Uterus (tissue), 4 donors: ENCODE data around the gene IFI44. TPM values are rescaled to one million over a fixed set of nuclear protein-coding genes. Genes with fewer than 3 reads are reported as not detected.

Source experiments
- DNase-seq, 2 donors: peaks; one replicate each; pipeline ENCODE4 v3.0.0-alpha.2; 2019 to 2020
- H3K27ac ChIP-seq, 2 donors: fragments of 200-600 bp; sonication (generic); 1 replicate in 1 of 2; 2 replicates in 1 of 2; pipeline ENCODE4 v1.5.1; 2016 to 2018
- H3K27me3 ChIP-seq, 2 donors: fragments of 200-600 bp; sonication (generic); one replicate each; pipeline ENCODE4 v1.5.1; 2018 to 2019; ENCODE audit warnings: control low read depth in 1 of 2
- H3K36me3 ChIP-seq, 2 donors: fragments of 200-600 bp; sonication (generic); one replicate each; pipeline ENCODE4 v1.5.1; 2019; ENCODE audit warnings: control low read depth in 1 of 2
- H3K4me1 ChIP-seq, 2 donors: fragments of 200-600 bp; sonication (generic); one replicate each; pipeline ENCODE4 v1.5.1; 2018 to 2019; ENCODE audit warnings: control low read depth in 1 of 2
- H3K4me3 ChIP-seq, 2 donors: fragments of 200-600 bp; sonication (generic); 1 replicate in 1 of 2; 2 replicates in 1 of 2; pipeline ENCODE4 v1.5.1; 2018 to 2019; ENCODE audit warnings: mild to moderate bottlenecking in 1 of 2
- H3K9me3 ChIP-seq, 2 donors: fragments of 200-600 bp; sonication (generic); one replicate each; pipeline ENCODE4 v1.5.1; 2019; ENCODE audit warnings: control low read depth in 1 of 2
- POLR2A ChIP-seq, 2 donors: fragments of 450-650 bp; IDR thresholded peaks; one replicate each; pipeline ENCODE4 v1.6.1; 2016; ENCODE audit warnings: antibody characterized with exemption in 2 of 2, mild to moderate bottlenecking in 1 of 2, moderate library complexity in 1 of 2
- intact Hi-C: fragments of 100-400 bp; cut with DNase I; formaldehyde crosslinking; loops from one replicate; pipeline ENCODE4 v1.15.1; 2023; ENCODE audit warnings: low total_unique reads
- total RNA-seq, 4 donors: library from RNA; depleted of rRNA in 3 of 4; stranded (reverse); fragments of >200 nt in 3 of 4; gene quantifications; one replicate each; pipeline versions ENCODE4 v1.1.0 to v1.2.4, GENCODE V29; 2014 to 2023
- TF ChIP-seq, protein P1 (sequence below), 4 experiments: fragments of 200-600 bp in 2 of 4; fragments of 450-650 bp in 2 of 4; sonication (generic) in 2 of 4; IDR thresholded peaks; one replicate each; pipeline ENCODE4 v1.5.1; 2016 to 2019; ENCODE audit warnings: antibody characterized with exemption in 4 of 4, mild to moderate bottlenecking in 2 of 4, moderate library complexity in 1 of 4
- donor health status: DM: yes; HTN: yes; CAD: no.

Gene IFI44
- total RNA-seq, 4 donors from 2014 or later: 10.6 to 77.1 (median 47.7) TPM

DNA sequence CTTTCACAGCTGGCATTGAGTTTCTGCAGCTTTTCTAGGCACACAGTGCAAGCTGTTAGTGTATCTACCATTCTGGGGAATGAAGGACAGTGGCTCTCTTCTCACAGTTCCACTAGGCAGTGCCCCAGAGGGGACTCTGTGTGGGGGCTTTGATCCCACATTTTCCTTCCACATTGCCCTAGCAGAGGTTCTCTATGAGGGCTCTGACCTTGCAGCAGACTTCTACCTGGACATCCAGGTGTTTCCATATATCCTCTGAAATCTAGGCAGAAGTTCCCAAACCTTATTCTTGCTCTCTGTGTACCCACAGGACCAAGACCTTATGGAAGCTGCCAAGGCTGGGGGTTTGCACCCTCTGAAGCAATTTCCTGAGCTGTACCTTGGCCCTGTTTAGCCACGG, 2.4 kb upstream of the IFI44 start:
- Histone ChIP-seq H3K27ac (no peak overlapping the region), H3K36me3 (no peaks in the 10 kb centered on the region), H3K9me3 (no peaks in the 10 kb centered on the region), H3K27me3 (no peaks in the 10 kb centered on the region), H3K4me1 (no peaks in the 10 kb centered on the region), H3K4me3 (no peak overlapping the region)
- TF ChIP-seq, protein P1, sequence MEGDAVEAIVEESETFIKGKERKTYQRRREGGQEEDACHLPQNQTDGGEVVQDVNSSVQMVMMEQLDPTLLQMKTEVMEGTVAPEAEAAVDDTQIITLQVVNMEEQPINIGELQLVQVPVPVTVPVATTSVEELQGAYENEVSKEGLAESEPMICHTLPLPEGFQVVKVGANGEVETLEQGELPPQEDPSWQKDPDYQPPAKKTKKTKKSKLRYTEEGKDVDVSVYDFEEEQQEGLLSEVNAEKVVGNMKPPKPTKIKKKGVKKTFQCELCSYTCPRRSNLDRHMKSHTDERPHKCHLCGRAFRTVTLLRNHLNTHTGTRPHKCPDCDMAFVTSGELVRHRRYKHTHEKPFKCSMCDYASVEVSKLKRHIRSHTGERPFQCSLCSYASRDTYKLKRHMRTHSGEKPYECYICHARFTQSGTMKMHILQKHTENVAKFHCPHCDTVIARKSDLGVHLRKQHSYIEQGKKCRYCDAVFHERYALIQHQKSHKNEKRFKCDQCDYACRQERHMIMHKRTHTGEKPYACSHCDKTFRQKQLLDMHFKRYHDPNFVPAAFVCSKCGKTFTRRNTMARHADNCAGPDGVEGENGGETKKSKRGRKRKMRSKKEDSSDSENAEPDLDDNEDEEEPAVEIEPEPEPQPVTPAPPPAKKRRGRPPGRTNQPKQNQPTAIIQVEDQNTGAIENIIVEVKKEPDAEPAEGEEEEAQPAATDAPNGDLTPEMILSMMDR (IDR thresholded peaks at IDR 0.05): no peak
- TF ChIP-seq POLR2A (IDR thresholded peaks at IDR 0.05): no peak
- DNase-seq: no peak
- intact Hi-C loops: no loop called here

DNA sequence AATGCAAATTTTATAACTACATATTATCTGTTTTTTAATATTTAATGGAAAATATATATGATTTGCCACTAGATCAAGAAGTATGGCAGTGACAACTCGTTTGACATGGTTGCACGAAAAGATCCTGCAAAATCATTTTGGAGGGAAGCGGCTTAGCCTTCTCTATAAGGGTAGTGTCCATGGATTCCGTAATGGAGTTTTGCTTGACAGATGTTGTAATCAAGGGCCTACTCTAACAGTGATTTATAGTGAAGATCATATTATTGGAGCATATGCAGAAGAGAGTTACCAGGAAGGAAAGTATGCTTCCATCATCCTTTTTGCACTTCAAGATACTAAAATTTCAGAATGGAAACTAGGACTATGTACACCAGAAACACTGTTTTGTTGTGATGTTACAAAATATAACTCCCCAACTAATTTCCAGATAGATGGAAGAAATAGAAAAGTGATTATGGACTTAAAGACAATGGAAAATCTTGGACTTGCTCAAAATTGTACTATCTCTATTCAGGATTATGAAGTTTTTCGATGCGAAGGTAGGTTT, 556 bp downstream of the IFI44 start:
- intact Hi-C loops: no loop called here
- H3K27me3 ChIP-seq: no peaks in the 10 kb centered on the region
- no peak for TF ChIP-seq POLR2A (IDR thresholded peaks at IDR 0.05)
- TF ChIP-seq, protein P1 (IDR thresholded peaks at IDR 0.05): no peak
- no peak for DNase-seq
- H3K4me1 ChIP-seq: no peaks in the 10 kb centered on the region
- no peaks in the 10 kb centered on the region for H3K9me3 ChIP-seq
- peak overlapping the region; percentile 64 to 72 for H3K27ac ChIP-seq
- H3K36me3 ChIP-seq: no peaks in the 10 kb centered on the region
- peak overlapping the region; percentile 12 to 36 for H3K4me3 ChIP-seq

DNA sequence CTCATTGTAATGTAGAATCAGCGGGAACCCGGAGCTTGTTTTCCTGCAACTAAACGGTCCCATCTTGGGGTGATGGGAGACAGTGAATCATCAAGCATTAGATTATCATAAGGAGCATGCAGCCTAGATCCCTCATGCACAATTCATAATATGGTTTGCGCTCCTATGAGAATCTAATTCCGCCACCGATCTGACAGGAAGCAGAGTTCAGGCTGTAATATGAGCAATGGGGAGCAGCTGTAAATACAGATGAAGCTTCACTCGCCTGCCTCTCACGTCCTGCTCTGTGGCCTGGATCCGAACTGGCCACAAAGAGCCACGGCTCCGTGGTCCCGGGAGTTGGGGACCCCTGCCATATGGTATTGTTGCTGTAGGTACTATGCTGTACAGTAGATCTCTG, 1.6 kb downstream of the IFI44 start:
- Histone ChIP-seq H3K27me3 (no peaks in the 10 kb centered on the region), H3K4me1 (no peaks in the 10 kb centered on the region), H3K4me3 (peak overlapping the region; percentile 1 to 36), H3K9me3 (no peaks in the 10 kb centered on the region), H3K36me3 (no peaks in the 10 kb centered on the region), H3K27ac (peak overlapping the region; percentile 16 to 72)
- TF ChIP-seq POLR2A (IDR thresholded peaks at IDR 0.05): no peak
- TF ChIP-seq, protein P1 (IDR thresholded peaks at IDR 0.05): no peak
- no peak for DNase-seq
- intact Hi-C loops: no loop called here

DNA sequence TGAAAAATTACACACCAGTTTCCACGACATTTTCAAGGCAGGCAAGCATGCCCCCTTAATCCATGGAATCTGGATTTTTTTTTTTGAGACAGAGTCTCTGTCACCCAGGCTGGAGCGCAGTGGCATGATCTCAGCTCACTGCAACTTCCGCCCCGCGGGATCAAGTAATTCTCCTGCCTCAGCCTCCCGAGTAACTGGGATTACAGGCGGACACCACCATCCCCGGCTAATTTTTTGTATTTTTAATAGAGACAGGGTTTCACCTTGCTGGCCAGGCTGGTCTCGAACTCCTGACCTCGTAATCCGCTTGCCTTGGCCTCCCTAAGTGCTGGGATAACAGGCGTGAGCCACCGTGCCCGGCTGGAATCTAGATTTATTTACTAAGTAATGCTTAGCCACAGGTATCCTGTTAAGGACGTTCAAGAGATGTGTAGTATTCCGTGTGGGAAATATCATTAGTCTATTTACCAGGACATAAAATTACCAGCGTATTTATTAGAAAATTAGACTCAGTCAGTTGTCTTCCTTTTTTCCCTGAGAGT, 2.5 kb downstream of the IFI44 start:
- Histone ChIP-seq H3K9me3 (no peaks in the 10 kb centered on the region), H3K27me3 (no peaks in the 10 kb centered on the region), H3K27ac (peak overlapping the region in 1 of 2 donors; percentile 72), H3K4me3 (peak overlapping the region in 1 of 2 donors; percentile 17), H3K4me1 (no peaks in the 10 kb centered on the region), H3K36me3 (no peaks in the 10 kb centered on the region)
- no peak for DNase-seq
- TF ChIP-seq POLR2A (IDR thresholded peaks at IDR 0.05): no peak
- TF ChIP-seq, protein P1 (IDR thresholded peaks at IDR 0.05): no peak
- intact Hi-C loops: no loop called here

DNA sequence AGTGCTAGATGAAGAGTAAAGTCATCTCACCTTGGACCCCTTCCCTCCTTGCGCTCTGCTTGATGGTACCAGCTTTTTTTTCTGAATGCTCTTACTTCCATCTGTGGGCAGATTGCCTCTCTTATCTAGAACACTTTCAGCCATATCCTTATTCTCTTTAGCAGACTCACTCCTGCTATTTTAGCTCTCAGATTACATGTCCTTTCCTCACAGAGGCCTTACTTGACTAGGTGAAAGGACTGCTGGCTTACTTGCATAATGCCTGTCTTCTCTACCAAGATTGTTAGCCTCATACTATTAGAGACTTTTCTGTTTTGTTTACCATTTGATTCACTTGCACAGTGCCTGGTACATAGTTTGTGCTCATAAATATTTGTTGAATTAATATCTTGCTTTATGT, 9.3 kb downstream of the IFI44 start:
- intact Hi-C loops: no loop called here
- no peaks in the 10 kb centered on the region for H3K4me1 ChIP-seq
- no peak for DNase-seq
- no peaks in the 10 kb centered on the region for H3K27me3 ChIP-seq
- TF ChIP-seq, protein P1 (IDR thresholded peaks at IDR 0.05): no peak
- TF ChIP-seq POLR2A (IDR thresholded peaks at IDR 0.05): no peak
- no peaks in the 10 kb centered on the region for H3K9me3 ChIP-seq
- H3K36me3 ChIP-seq: no peaks in the 10 kb centered on the region
- H3K27ac ChIP-seq: no peak overlapping the region
- no peak overlapping the region for H3K4me3 ChIP-seq
